Measurements from ENCODE around the gene WDR62.
A peak's percentile ranks its signal among the peaks of the same experiment; 100 is the strongest.
"Not testable (repeated sequence)": the region's sequence is repeated elsewhere in the genome, so short reads cannot be mapped to it uniquely, and the experiment has no call there.

WDR62 gene

DNA sequence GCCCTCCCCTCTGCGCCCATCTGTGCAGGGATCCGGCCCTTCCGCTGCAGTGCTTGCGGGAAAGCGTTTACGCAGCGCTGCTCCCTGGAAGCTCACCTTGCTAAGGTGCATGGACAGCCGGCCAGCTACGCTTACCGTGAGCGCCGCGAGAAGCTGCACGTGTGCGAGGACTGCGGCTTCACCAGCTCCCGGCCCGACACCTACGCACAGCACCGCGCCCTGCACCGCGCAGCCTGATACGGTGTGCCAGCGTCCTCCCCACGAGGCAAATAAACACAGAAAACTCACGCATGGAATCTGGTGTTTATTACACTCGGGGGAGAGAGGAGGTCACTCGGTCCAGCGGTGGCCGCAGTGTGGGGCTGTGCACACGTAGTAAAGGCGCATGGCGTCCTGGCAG lies 58.7 kb downstream of the WDR62 start:
- no peak for DNase-seq

DNA sequence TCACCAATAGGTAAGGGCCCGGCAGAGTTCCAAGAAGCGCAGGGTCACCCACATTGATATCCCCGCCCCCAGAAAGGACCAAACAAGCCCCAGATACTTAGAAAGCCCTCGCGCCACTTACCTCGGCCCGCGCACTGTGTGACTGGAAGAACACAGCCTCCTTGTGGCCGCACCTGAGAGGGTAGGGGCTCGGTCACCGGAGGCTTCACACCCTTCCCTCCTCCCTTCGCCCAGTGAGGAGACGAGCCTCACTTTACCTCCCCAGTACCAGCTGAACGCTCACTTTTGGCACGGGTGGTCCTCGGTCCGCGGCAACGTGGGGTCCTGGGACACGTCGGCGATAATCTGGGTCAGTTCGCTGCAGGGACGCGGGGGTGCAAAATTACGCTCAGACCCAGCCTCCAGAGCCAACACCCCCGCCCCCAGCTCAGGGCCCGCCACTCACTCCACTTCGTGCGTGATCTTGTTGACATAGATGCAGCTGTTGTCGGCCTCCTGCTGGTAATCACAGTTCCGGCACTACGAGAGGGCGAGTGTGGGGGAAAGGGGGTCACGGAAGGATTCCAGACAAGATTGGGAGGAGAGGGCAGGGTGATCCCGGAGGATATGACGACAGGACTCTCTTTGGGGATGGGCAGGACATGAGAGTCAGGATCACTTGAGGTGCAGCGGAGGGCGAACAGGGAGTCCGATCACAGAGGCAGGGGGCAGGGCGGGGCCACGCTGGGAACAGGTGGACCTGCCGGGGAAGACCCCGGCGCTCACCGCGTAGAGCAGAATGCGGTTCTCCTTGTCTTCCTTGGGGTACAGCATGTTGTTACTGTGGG lies 59.4 kb downstream of the WDR62 start:
- DNase-seq = peak; percentile 60

DNA sequence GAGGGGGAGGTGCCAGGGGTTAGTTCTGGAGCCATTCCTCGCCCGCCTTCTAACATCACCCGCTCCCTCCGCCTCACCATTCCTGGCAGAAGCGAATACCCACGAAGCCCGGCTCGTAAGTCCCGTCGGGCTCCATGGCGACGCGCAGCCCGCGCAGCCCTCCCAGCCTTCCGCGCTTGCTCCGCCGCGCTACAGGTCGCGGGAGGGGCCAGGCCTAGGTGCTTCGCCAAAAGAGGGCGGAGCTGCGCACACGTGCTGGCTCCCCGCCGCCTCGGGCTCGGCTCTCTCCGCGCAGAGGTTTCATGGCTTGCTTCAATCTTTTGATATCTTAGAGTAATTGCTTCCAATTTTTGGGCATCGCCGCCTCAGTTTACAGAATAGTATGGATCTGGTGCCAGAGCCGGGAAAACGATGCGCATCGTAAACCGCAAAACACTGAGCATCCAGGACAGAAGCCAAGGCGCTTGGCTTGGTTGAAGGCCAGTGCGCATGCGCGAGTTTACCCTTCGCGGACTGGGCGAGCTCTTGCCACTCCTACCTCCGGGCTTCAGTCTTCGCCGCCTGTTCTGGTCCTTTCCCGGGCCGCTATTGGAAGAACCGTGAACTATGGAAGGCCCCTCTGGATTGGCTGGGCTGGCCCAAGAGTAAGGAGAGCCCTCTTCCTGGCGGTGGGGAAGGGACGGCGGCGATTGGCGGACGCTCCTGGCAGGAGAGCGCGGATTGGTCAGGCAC lies 60.2 kb downstream of the WDR62 start, which contains the start of gene POLR2I:
Gene POLR2I (minus strand): TSS at position 155 of the 732 bp plus-strand sequence. CDS start 19 bp downstream, at position 136.
- DNase-seq = peak; percentile 99

DNA sequence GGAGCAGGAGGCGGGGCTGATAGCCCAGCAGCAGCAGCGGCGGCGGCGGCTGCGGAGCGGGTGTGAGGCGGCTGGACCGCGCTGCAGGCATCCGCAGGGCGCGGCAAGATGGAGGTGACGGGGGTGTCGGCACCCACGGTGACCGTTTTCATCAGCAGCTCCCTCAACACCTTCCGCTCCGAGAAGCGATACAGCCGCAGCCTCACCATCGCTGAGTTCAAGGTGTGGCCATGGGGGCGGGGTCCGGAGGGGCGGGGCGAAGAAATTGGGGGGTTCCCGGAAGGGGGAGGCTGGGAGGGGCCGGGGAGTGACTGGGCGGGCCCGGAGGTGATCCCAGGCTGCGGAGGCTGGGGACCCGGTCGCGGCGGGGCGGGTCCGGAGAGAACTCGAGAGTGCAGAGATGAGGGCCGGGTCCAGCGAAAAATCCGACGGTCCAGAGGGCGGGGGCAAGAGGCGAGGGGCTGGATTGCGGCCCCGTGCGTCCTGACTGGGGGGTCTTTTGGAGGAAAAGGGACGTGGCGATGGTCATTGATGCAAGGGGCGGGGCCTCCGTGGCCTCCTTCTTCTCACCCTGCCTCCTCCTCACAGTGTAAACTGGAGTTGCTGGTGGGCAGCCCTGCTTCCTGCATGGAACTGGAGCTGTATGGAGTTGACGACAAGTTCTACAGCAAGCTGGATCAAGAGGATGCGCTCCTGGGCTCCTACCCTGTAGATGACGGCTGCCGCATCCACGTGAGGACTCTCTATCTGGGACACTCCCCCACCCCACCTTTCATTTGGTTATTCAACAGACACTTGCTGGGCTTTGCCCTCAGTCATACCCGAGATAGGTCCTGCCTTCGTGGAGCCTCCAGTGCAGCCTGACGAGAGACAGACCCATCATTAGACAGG lies 61.0 kb downstream of the WDR62 start, which contains the start of gene TBCB:
Gene TBCB (plus strand): TSS at position 16 of the 891 bp plus-strand sequence. CDS start 93 bp downstream, at position 109.
- DNase-seq = no peak

DNA sequence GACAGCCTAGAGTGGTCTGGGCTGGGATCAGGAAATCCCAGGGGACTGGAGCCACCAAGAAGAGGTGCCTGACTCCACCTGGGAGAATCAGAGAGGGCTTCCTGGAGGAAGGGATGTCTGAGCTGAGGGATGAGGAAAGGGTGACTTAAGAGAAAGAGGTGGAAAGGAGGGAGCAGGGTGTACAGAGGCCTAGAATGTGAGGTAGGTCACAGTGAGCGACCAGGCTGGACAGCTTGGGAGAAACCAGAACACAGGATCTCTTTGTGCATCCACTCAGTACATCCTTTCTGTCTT lies 61.6 kb downstream of the WDR62 start:
- DNase-seq = no peak

DNA sequence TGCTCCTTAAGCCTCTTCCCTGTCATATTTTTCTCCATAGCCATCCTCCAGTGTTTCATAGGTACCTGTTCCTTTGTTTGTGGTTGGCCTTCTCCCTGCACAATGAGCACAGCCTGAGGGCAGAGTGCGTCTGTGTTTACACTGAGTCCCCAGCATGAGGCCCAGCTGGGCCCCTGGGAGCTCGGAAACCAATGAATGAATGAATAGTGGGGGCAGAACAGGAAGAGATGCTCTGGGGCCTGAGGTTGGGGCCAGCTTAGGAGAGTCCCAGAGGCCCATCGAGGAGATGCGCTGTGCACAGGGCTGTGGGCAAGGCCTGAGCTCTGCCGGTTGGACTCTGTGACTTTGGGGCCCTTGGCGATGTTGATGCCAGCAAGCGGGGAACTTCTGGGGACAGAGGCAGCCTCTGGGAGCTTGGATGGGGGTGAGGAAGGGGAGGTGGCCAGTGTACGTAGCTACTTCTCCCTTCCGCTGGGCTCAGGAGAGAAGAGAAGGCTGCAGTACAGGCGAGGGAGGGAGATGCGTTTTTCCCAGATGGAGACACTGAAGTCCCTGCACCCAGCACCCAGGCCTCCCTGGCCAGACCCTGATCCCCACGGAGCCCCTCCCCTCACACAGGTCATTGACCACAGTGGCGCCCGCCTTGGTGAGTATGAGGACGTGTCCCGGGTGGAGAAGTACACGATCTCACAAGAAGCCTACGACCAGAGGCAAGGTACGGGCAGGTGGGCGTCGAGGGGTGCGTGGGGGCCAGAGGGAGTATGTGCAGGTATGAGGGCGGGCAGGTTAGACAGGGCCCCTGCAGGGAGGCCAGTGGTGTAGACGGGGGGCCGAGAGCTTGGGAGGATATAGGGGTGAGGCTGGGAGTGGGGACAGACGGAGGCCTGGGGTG lies 65.6 kb downstream of the WDR62 start:
- DNase-seq = no peak

DNA sequence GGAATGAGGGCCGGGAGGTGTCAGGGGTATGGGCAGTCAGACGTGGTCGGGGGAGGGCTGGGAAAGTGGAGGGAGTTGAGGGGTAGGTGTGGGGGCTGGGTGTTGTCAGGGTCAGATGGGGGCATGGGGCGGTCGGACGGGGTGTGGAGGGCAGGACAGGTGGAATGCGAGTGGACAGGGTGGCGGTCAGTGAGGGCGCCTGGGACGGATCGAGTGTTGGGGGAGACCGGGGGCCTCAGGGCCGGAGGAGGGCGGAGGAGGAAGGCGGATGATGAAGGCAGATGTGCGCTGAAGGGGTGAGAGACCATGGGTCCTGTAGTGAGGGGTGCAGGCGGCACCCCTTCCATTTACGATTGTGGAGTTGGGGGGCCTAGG lies 66.3 kb downstream of the WDR62 start:
- no peak for DNase-seq

DNA sequence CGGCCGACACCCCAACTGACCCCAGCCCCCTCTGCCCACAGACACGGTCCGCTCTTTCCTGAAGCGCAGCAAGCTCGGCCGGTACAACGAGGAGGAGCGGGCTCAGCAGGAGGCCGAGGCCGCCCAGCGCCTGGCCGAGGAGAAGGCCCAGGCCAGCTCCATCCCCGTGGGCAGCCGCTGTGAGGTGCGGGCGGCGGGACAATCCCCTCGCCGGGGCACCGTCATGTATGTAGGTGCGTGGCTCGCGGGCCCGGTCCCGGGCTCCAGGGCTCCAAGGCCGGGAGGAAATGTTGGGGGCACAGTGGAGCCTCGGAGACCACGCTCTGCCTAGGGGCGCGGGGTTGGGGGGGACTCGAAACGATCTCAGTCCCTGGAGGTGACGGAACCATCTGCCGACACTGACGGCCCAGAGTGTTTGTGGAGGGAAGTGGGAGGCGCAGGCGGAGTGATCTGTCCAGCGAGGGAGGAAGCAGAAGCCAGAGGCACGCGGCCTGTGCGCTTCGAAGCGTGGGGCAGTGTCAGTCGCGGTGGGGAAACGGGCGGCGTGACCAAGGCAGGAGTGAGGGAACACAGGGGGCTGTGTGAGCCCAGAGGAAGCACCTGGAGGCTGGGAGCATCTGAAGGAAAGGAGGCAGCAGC lies 66.9 kb downstream of the WDR62 start:
- DNase-seq = no peak

DNA sequence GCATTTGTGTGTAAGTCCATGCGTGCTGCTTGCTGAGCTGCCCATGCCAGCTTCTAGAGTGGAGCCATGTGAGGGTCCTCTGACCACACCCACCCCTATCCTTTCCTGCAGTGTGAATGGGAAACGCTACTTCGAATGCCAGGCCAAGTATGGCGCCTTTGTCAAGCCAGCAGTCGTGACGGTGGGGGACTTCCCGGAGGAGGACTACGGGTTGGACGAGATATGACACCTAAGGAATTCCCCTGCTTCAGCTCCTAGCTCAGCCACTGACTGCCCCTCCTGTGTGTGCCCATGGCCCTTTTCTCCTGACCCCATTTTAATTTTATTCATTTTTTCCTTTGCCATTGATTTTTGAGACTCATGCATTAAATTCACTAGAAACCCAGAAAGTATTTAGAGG lies 70.9 kb downstream of the WDR62 start:
- DNase-seq = no peak

DNA sequence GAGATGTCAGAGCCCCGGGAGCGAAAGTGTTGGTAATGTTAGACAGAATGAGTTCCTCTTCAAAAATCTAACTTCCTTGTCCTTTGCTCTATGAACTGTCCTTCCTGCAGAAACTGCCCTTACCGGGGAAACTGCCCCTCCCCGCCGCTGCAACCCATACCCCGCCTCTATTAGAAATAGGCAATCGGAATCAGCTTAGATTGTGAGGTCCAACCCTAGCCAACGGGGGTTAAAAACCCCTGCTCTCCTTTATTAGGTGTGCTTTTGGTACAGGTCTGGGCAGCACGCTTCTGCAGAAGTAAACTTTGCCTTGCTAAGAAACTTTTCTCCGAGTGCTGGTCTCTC lies 73.7 kb downstream of the WDR62 start:
- DNase-seq = no peak

DNA sequence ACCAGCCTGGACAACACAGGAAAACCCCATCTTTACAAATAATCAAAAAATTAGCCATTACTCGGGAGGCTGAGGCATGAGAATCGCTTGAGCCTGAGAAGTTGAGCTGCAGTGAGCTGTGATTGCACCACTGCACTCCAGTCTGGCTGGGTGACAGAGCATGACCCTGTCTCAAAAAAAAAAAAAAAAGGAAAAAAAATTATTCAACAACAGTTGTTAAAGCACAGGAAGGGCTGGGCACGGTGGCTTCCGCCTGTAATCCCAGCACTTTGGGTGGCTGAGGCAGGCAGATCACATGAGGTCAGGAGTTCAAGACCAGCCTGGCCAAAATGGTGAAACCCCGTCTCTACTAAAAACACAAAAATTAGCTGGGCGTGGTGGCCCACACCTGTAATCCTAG lies 76.5 kb downstream of the WDR62 start:
- DNase-seq = not testable (repeated sequence)

DNA sequence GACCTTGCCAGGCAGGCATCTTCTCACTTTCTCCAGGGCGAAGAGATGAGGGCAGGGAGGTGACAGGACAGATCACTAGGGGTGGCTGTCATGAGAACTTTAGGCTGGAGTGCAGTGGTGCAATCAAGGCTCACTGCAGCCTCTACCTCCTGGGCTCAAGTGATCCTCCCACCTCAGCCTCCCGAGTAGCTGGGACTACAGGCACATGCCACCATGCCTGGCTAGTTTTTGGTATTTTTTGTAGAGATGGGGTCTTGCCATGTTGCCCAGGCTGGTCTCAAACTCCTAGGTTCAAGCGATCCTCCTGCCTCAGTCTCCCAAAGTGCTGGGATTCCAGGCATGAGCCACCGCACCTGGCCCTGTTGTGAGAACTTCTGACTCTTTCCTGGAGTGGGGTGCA lies 80.2 kb downstream of the WDR62 start:
- not testable (repeated sequence) for DNase-seq

DNA sequence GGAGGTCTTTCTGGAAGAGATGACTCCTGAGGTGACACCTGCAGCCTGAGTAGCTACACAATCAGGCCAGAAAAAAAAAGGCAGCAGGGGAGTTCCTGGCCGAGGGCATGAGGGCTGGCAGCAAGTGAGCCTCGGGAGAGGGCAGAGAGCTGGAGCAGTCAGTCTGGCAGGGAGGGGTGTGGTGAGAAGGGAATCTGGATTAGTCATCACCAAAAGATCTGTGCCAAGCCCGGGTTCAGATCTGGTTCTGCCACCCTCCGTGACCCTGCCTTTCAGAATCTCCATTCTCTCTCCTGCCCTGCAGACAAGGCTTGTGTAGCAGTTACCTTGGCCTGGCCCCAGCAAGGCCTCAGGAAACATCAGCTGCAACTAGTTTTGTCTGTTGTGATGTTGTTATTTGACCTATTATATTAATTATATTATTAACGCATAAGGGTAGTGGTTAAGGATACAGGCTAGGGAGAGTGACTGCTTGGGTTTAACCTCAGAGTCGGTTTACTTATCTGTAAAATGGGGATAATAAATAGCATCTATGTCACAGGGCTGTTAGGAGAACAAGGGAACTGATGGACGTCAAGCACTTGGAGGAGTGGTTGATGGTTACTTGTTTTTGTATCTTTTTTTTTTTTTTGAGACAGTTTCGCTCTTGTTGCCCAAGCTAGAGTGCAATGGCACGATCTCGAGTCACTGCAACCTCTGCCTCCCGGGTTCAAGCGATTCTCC lies 82.4 kb downstream of the WDR62 start:
- DNase-seq = peak; percentile 82

DNA sequence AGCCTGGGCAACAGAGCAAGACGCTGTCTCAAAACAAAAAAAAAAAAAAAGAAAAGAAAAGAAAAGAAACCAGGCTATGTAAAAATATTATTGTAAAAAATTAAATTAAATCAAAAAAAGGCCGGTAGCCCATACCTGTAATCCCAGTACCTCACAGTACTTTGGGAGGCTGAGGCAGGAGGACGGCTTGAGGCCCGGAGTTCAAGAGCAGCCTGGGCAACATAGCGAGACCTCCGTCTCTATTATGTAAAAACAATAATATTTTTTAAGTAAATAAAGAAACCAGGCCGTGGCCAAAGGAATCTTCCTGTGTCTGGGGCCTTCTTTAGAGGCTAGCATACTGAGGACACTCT lies 84.4 kb downstream of the WDR62 start:
- no peak for DNase-seq

DNA sequence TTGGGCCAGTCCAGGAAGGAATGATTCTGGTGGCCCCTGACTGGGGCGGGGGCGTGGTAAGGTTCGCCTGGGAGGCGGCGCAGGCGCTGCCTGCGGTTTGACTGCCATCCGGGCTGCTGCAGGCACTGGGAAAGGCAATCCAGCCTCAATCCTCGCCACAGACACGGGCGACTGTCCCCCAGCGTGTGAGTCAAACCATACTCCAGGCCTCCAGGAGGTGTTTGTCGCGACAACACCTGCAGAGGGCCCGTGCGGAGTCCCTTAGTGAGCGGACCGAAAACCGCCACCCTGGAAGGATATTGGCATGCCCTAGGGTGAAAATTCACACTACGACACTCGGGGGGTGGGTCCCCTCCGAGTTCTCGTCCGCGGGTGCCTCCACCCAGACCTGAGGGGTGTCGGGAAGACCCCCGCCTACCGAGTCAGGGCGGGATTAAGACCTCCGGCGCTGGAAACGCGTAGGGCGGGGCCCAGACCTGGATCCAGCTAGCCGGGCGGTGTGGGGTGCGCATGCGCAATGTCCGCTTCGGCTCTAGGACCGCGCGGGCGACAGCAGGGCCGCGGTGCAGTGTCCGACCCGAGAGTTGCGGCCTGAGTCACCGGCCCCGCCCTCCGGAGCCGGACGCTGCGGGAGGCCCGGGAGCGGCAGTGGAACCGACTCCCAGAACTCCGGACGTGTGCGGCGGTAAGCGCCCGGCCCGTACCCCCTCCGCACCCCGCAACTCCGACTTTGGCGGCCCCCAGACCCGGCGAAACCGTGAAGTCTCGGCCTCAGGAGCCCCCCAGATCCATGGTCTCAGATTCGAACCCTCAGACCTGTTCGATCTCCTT lies 85.0 kb downstream of the WDR62 start, which contains the start of gene CAPNS1:
Gene CAPNS1 (plus strand): TSS at position 594 of the 831 bp plus-strand sequence. CDS start 946 bp downstream, outside the sequence.
- peak; percentile 94 for DNase-seq

DNA sequence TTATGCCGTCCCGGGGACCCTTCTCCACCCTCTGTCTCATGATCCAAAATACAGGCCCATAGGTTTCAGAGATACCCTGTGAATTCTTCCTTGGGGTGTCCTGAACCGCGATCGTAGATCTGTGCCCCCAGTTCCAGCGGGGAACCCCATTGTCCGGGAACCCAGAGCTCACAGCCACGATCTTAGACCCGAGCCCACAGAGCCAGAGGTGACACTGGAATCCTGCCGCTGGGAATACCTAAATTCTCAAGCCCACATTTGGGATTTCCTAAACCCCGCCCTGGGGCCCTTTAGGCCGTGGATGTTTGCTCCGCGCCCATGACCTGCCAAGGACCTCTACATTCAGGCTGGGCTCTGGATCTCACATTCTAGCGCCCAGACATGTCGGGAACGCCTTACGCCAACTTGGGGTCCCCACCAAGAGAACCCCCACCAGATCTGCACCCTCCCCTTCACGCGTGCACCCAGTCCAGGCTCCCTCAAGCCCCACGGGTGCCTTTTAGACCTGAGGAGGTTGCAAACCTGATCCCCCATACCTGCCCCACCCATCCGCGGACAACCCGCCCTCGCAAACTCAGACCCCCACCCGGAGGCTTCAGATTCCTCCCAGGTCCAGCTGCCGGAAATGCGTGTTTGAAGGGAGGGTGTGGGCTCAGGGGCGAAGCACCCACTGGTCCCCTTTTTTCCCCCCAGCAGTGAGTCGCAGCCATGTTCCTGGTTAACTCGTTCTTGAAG lies 85.8 kb downstream of the WDR62 start:
- DNase-seq = peak; percentile 76

DNA sequence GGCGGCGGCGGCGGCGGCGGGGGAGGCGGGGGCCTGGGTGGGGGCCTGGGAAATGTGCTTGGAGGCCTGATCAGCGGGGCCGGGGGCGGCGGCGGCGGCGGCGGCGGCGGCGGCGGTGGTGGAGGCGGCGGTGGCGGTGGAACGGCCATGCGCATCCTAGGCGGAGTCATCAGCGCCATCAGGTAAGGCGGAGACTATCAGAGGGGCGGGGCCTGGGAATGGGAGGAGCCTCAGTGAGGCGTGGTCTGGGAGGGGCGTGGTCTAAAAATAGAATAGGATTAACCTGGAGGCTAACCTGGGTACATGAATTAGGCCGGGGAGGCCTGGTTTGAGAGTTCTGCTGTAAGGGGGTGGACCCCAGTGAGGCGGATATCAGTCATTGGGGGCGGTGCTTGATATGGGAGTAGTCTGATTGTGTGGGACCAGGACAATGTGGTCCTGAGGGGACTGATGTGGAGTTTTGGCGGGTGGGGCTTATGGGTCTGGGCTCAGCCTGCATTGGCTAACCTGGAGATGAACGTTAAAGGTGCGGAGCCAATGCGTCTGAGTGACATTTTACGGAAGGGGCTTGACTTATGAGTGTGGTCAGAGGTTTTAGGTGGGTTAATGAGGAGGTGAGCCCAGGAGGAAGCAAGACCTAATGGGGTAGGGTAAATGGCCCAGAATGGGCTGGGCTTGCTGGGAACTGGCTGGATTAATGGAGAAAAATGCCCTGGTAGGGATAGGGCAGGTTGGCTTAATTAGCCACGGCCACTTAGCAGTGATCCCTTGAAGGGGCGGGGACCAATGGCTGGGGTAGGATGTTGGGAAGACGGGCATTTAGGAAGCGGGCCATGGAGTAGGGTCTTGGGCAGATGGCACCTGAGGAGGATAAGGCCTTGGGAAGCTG lies 86.6 kb downstream of the WDR62 start:
- DNase-seq = peak; percentile 76

DNA sequence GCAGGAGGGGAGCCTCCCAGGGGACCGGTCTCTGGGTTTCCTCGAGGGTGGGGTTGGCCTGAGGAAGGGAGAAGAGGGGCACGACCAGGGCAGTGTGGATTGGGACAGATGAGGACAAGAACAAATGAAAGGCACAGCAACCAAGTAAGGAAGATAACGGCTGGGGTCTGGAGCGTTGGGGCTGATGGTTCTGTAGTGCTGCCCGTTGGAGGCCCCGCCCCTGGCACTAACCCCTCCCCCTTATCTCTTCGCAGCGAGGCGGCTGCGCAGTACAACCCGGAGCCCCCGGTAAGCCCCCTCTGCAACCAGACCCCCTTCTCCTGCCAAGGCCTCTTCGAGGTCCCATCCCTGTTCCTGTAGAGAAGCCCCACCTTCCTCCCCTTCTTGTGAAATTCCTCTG lies 87.3 kb downstream of the WDR62 start:
- DNase-seq = no peak
